AG04450 (cell line): ENCODE data around the gene ARHGEF10L. TPM values are rescaled to one million over a fixed set of nuclear protein-coding genes. Genes with fewer than 3 reads are reported as not detected.
A peak's percentile ranks its signal among the peaks of the same experiment; 100 is the strongest.

Experiments
- CTCF ChIA-PET: fragments of 300-600, 350-600 bp; formaldehyde crosslinking; extraction: SDS; loops from one replicate; lab custom pipeline; 2022; ENCODE audit warnings: antibody characterized with exemption, inconsistent platforms; lab: Charles Lee
- POLR2A ChIA-PET: fragments of 350-600 bp; formaldehyde crosslinking; extraction: SDS; loops from one replicate; lab custom pipeline; 2021; ENCODE audit warnings: antibody characterized with exemption, inconsistent platforms; lab: Yijun Ruan, JAX
- DNase-seq: peaks from one replicate; pipeline ENCODE4 v3.0.0-alpha.2; 2011; ENCODE audit warnings: low read depth, low spot score
- H3K27ac ChIP-seq: one replicate; pipeline ENCODE4 v1.5.1; 2012; ENCODE audit warnings: low read depth, low read length, control low read depth
- H3K27me3 ChIP-seq: one replicate; pipeline ENCODE4 v1.6.0; 2012; ENCODE audit warnings: low read length; ENCODE audit not compliant: control insufficient read depth, insufficient read depth
- H3K4me3 ChIP-seq: 2 replicates; pipeline ENCODE4 v1.5.1; 2011; ENCODE audit warnings: mild to moderate bottlenecking, low read depth, low read length, control low read depth
- H3K9me3 ChIP-seq: 2 replicates; pipeline ENCODE4 v1.5.1; 2012; ENCODE audit warnings: low read length; ENCODE audit not compliant: control insufficient read depth, insufficient read depth
- polyA plus RNA-seq: library from polyadenylated mRNA; depleted of rRNA; stranded (reverse); fragments of >200 nt; gene quantifications from 2 replicates; pipeline ENCODE4 v1.2.3, GENCODE V29; 2011
- TF ChIP-seq, protein P1 (sequence below): IDR thresholded peaks from 2 replicates; pipeline ENCODE4 v1.5.1; 2011; ENCODE audit warnings: low read depth, low read length, control low read depth, inconsistent platforms

The ARHGEF10L gene
- polyA plus RNA-seq, 1 experiment, result 5.7 TPM

GRCh38 chr1:17717594-17718535, 178.4 kb downstream of the ARHGEF10L start:
- DNase-seq, result no peak
- Histone ChIP-seq H3K9me3 (no peaks in the 10 kb centered on the region), H3K4me3 (no peak overlapping the region), H3K27me3 (peaks cover 5% of the 10 kb centered on the region), H3K27ac (no peak overlapping the region)
- POLR2A ChIA-PET, result no interaction called here
- CTCF ChIA-PET, result no interaction called here
- TF ChIP-seq, protein P1, sequence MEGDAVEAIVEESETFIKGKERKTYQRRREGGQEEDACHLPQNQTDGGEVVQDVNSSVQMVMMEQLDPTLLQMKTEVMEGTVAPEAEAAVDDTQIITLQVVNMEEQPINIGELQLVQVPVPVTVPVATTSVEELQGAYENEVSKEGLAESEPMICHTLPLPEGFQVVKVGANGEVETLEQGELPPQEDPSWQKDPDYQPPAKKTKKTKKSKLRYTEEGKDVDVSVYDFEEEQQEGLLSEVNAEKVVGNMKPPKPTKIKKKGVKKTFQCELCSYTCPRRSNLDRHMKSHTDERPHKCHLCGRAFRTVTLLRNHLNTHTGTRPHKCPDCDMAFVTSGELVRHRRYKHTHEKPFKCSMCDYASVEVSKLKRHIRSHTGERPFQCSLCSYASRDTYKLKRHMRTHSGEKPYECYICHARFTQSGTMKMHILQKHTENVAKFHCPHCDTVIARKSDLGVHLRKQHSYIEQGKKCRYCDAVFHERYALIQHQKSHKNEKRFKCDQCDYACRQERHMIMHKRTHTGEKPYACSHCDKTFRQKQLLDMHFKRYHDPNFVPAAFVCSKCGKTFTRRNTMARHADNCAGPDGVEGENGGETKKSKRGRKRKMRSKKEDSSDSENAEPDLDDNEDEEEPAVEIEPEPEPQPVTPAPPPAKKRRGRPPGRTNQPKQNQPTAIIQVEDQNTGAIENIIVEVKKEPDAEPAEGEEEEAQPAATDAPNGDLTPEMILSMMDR, result no peak

DNA sequence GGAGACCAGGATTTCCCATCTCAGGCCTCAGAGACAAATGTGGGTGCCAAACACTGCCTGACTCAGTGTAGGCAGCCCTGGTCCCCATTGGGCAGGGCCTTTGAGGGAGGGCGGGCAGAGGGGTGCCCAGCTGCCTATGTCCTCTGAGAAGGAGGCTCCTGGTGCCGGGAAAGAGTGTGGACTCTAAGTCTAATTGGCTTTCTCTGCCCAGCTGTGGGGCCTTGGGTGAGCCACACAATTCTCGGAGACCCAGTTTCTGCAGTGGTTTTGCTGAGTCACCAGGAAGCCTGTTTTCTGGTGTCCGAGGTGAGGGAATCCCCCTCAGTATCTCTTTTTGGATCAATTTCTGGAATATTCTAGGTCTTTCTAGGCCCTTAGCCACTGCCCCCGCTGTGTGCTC, 180.4 kb downstream of the ARHGEF10L start:
- no peak overlapping the region for H3K27ac ChIP-seq
- H3K27me3 ChIP-seq, result peaks cover 10% of the 10 kb centered on the region
- POLR2A ChIA-PET, result no interaction called here
- DNase-seq, result no peak
- CTCF ChIA-PET, result interaction anchor here (1.1 kb wide), 1 partner anchor 59 kb away, joined by 3 read pairs; no protein-coding TSS in a partner anchor
- no peak overlapping the region for H3K4me3 ChIP-seq
- TF ChIP-seq, protein P1, result no peak
- H3K9me3 ChIP-seq, result no peaks in the 10 kb centered on the region

DNA sequence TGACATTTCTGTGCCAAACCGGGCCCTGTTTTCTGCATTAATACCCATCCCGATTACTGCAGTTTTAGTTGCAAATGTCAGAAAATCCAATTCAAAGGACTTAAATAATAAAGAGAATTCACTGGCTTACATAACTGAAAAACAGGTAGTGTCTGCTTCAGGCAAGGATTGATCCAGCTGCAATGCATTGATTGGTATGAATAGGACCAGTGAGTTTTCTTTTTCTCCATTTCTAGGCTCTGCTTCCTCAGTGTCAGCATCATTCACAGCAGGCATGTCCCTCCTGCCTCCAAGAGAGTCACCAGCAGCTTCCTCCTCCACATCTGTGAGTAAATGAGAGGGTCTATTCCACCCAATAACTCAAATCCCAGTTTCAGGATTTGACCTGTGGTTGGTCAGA, 181.9 kb downstream of the ARHGEF10L start:
- Histone ChIP-seq H3K9me3 (no peaks in the 10 kb centered on the region), H3K27me3 (peaks cover 6% of the 10 kb centered on the region), H3K4me3 (no peak overlapping the region), H3K27ac (no peak overlapping the region)
- POLR2A ChIA-PET, result no interaction called here
- DNase-seq, result no peak
- TF ChIP-seq, protein P1, result no peak
- CTCF ChIA-PET, result no interaction called here

- ChIA-PET CTCF (no interaction called here), POLR2A (no interaction called here)
Measured at GRCh38 chr1:17723684-17724083, 184.2 kb downstream of the ARHGEF10L start.

More at GRCh38 chr1:17723684-17724083, 184.2 kb downstream of the ARHGEF10L start:
- Histone ChIP-seq H3K4me3 (no peak overlapping the region), H3K9me3 (no peaks in the 10 kb centered on the region; the same call in 1 of the 2 replicates), H3K27ac (no peak overlapping the region), H3K27me3 (peaks cover 12% of the 10 kb centered on the region)
- TF ChIP-seq, protein P1, result peak; percentile 36
- no peak for DNase-seq
